Epithelial cell of esophagus (primary cell): ENCODE measurements around the gene GLTPD2.
"Not testable (repeated sequence)": the region's sequence is repeated elsewhere in the genome, so short reads cannot be mapped to it uniquely, and the experiment has no call there.

Experiments used
- DNase-seq: peaks from one replicate; pipeline ENCODE4 v3.0.0; 2010; ENCODE audit warnings: low read depth
- H3K4me3 ChIP-seq: 2 replicates; pipeline ENCODE4 v1.5.1; 2011; ENCODE audit warnings: mild to moderate bottlenecking, low read length, control low read depth
- CTCF ChIP-seq: IDR thresholded peaks from 2 replicates; pipeline ENCODE4 v1.5.1; 2011; ENCODE audit warnings: low read depth, mild to moderate bottlenecking, low read length, control low read depth, inconsistent platforms; ENCODE audit not compliant: insufficient read depth; ENCODE audit errors: missing control alignments

The GLTPD2 gene

DNA sequence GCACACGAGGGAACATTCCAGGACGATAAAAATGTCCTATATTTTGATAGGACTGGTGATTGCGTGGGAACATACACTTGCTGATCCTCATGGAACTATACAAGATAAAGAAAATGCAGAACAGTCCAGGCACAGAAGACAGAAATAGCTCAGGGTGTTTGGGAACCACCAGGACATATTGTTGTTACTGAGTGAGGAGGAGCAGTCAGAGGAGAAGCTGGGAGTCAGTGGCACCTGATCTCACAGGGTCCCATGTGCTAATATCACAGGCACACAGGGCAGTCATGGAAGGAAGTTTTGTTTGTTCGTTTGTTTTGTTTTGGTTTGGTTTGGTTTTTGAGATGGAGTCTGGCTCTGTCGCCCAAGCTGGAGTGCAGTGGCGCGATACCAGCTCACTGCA is 23.9 kb downstream of the GLTPD2 start:
- no peak for TF ChIP-seq CTCF
- DNase-seq = no peak
- H3K4me3 ChIP-seq = no peak overlapping the region

GRCh38 chr17:4815043-4815675 is 26.4 kb downstream of the GLTPD2 start:
- peak; percentile 30 for TF ChIP-seq CTCF
- DNase-seq = no peak
- H3K4me3 ChIP-seq = no peak overlapping the region

DNA sequence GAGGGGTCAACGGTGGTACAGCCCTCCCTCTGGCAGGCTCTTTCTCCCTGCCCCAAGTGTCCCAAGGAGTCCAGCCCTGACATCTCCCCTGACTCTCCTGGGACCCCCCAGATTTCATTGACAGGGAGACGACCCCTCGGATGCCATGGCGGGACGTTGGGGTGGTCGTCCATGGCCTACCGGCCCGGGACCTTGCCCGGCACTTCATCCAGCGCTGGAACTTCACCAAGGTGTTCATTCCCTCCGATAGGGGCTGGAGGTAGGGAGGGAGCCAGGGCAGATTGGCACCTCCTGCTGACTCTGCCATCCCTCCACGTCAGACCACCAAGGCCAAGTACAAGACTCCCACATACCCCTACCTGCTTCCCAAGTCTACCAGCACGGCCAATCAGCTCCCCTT is 28.1 kb downstream of the GLTPD2 start:
- no peak for TF ChIP-seq CTCF
- no peak for DNase-seq
- no peak overlapping the region for H3K4me3 ChIP-seq

- no peak for TF ChIP-seq CTCF
- no peak for DNase-seq
- no peak overlapping the region for H3K4me3 ChIP-seq
These were observed 29.5 kb downstream of the GLTPD2 start for GRCh38 chr17:4818276-4818675.

DNA sequence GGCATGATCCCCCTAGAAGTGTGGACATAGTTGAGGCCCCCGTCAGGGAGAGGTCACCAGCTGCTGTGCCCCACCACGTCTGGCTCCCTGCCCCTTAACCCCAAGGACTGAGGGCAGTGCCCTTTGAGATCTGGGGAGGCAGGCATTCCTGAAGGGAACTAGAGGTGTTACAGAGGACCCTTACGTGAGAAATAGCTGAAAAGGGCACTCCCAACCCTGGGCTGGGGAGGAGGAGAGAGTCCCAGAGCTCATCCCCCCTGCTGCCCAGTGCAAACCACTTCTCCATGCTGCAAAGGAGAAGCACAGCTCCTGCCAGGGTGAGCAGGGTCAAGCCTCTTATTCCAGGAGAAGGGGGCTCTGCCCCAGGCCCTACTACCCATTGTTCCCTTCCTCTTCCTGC is 34.1 kb downstream of the GLTPD2 start:
- no peak overlapping the region for H3K4me3 ChIP-seq
- no peak for DNase-seq
- no peak for TF ChIP-seq CTCF

DNA sequence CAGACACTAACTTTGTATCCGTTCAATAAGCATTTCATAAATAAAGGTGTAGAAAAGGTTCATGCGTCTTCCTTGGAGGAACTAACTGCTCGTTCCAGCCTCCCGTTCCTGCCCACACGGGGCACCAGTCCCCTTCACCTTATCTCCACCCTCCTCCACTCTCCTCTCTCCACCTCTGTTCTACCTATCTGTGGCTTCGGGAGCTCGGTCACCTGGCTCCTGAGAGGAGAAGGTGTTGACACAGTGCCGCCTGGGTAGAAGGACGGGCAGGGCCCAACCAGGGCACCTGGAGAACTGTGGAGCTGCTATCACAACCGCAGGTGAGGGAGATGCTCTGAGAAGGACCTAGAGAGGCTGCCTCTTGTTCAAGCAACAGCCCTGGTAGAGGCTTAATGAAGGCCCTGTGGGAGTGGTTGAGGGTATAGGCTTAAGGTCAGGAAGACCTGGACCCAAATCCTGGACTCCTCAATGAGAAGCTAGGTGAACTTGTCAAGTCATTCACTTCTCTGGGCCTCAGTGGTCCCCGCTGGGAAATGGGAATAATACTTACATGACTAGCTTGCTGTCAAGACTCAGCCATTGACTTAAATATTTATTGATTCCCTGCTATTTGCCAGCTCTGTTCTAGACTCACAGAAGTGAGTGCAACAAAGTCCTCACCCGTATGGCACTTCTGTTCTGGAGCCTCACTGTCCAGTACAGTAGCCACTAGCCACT is 34.8 kb downstream of the GLTPD2 start:
- no peak overlapping the region for H3K4me3 ChIP-seq
- no peak for TF ChIP-seq CTCF
- DNase-seq = no peak

DNA sequence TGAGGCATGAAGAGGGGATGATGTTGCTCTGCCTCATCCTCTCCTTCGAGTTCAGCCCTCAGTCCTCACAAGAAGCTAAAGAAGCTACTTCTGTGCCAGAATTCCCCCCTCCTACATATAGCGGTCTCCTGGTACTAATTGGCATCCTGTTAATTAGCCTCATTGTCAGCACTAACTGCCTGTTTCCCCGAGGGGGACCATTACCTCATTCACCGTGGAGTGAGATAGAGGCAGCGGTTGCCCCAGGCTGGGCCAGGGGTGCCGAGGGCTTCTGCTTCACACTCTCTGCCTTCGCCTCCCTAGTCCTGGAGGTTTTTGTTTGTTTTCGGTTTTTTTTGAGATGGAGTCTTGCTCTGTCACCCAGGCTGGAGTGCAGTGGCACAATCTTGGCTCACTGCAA is 38.6 kb downstream of the GLTPD2 start:
- H3K4me3 ChIP-seq = no peak overlapping the region
- no peak for DNase-seq
- no peak for TF ChIP-seq CTCF

DNA sequence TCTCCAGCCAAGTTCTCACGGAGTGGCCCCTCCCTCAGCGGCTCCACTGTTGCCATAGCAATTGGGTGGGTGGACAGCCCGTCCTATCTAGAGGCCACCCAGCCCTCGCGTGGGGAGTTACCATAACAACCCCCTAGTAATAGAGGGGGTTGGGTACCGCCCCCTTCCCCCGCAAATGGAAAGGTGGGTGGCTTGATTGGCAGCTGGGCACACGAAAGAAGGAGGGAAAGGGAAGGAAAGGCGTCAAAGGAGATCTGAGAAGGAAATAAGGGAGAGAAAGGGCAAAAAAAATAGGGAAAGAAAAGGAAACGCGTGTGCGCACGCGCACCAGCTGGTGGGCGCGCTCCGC is 44.0 kb downstream of the GLTPD2 start:
- not testable (repeated sequence) for DNase-seq
- H3K4me3 ChIP-seq = peak overlapping the region; percentile 42
